GM23248 (cell line): ENCODE data around the gene UBAC1. TPM values are rescaled to one million over a fixed set of nuclear protein-coding genes. Genes with fewer than 3 reads are reported as not detected.

ENCODE experiments used
- DNase-seq: peaks from one replicate; pipeline ENCODE4 v3.0.0-alpha.2; 2015
- H2AFZ ChIP-seq: fragments of 200-600 bp; sonication (generic); 2 replicates; pipeline ENCODE4 v1.6.1; 2016; ENCODE audit warnings: antibody characterized with exemption
- H3F3A ChIP-seq: fragments of 200-600 bp; sonication (generic); 2 replicates; pipeline ENCODE4 v1.6.1; 2016; ENCODE audit warnings: mild to moderate bottlenecking, antibody characterized with exemption, mixed run types; ENCODE audit not compliant: insufficient read depth
- H3K27ac ChIP-seq: fragments of 200-600 bp; sonication (generic); 2 replicates; pipeline ENCODE4 v1.5.1; 2016; ENCODE audit warnings: mild to moderate bottlenecking
- H3K27me3 ChIP-seq: fragments of 200-600 bp; sonication (generic); replicated peaks from 2 replicates; pipeline ENCODE4 v1.6.1; 2016; ENCODE audit warnings: mild to moderate bottlenecking; ENCODE audit not compliant: insufficient read depth
- H3K36me3 ChIP-seq: fragments of 200-600 bp; sonication (generic); 2 replicates; pipeline ENCODE4 v1.6.1; 2016; ENCODE audit warnings: low read depth, mild to moderate bottlenecking
- H3K4me1 ChIP-seq: fragments of 200-600 bp; sonication (generic); 2 replicates; pipeline ENCODE4 v1.6.1; 2016; ENCODE audit warnings: mild to moderate bottlenecking; ENCODE audit not compliant: insufficient read depth
- H3K4me2 ChIP-seq: fragments of 200-600 bp; sonication (generic); one replicate; pipeline ENCODE4 v1.6.1; 2016; ENCODE audit warnings: mild to moderate bottlenecking; ENCODE audit not compliant: unreplicated experiment
- H3K4me3 ChIP-seq: fragments of 200-600 bp; sonication (generic); 2 replicates; pipeline ENCODE4 v1.5.1; 2016; ENCODE audit warnings: mild to moderate bottlenecking
- H3K79me2 ChIP-seq: fragments of 200-600 bp; sonication (generic); 2 replicates; pipeline ENCODE4 v1.6.1; 2016; ENCODE audit warnings: mild to moderate bottlenecking; ENCODE audit not compliant: insufficient read depth
- H3K9ac ChIP-seq: fragments of 200-600 bp; sonication (generic); 2 replicates; pipeline ENCODE4 v1.6.1; 2016; ENCODE audit warnings: mild to moderate bottlenecking
- H3K9me2 ChIP-seq: fragments of 200-600 bp; sonication (generic); 2 replicates; pipeline ENCODE4 v1.6.1; 2016; ENCODE audit warnings: mixed run types, mild to moderate bottlenecking, moderate library complexity; ENCODE audit not compliant: insufficient read depth
- H3K9me3 ChIP-seq: fragments of 200-600 bp; sonication (generic); one replicate; pipeline ENCODE4 v1.6.1; 2017; ENCODE audit warnings: low read depth
- H4K20me1 ChIP-seq: fragments of 200-600 bp; sonication (generic); 2 replicates; pipeline ENCODE4 v1.6.0; 2016; ENCODE audit not compliant: insufficient read depth
- EZH2 ChIP-seq: fragments of 200-600 bp; sonication (generic); IDR thresholded peaks from 2 replicates; pipeline ENCODE4 v1.6.1; 2018; ENCODE audit warnings: antibody characterized with exemption, mild to moderate bottlenecking; ENCODE audit not compliant: insufficient read depth, poor library complexity, severe bottlenecking
- EZH2phosphoT487 ChIP-seq: fragments of 200-600 bp; sonication (generic); IDR thresholded peaks from 2 replicates; pipeline ENCODE4 v1.6.1; 2018; ENCODE audit warnings: antibody characterized with exemption, moderate library complexity, mild to moderate bottlenecking, low read depth; ENCODE audit not compliant: insufficient read depth
- WGBS, 2 experiments: methylation state at CpG; one replicate each; pipeline ENCODE4 v1.1.6; 2015 to 2017; ENCODE audit warnings: low lambda C conversion rate in 2 of 2, low coverage in 1 of 2; ENCODE audit errors: missing lambda C conversion rate in 2 of 2; 5-methylcytosine and 5-hydroxymethylcytosine counted together
- in situ Hi-C: fragments of 300-500 bp; cut with MboI; formaldehyde crosslinking; loops from 2 replicates; pipeline ENCODE4 v1.15.0; 2020
- polyA plus RNA-seq: library from polyadenylated mRNA; unstranded; fragments of >200 nt; fragmentation: Nextera tagmentation; extraction: Ambion mirVana; gene quantifications from 2 replicates; pipeline ENCODE4 v1.2.1, GENCODE V29; 2016
- total RNA-seq: library from RNA; depleted of rRNA; stranded (reverse); fragments of >200 nt; shearing (Covaris generic); gene quantifications from 2 replicates; pipeline ENCODE4 v1.2.3, GENCODE V29; 2014

The UBAC1 gene
- total and polyA plus RNA-seq, 2 experiments from 2014 or later: 29.4 to 45.9 TPM

- H3K4me1 ChIP-seq: peaks cover 6% of the 10 kb centered on the region
- 0 out of 2 replicates have a peak, but pooled peaks cover 3% of the 10 kb centered on the region for H3F3A ChIP-seq
- H2AFZ ChIP-seq: no peak overlapping the region
- H3K79me2 ChIP-seq: no peaks in the 10 kb centered on the region
- TF ChIP-seq EZH2 (no peak), EZH2phosphoT487 (no peak)
- H3K9ac ChIP-seq: no peak overlapping the region
- WGBS, 2 experiments: 75 to 82% methylated on average over 10 to 15 of the region's 15 CpGs
- H3K27ac ChIP-seq: no peak overlapping the region
- no peaks in the 10 kb centered on the region for H4K20me1 ChIP-seq
- no peaks in the 10 kb centered on the region for H3K9me2 ChIP-seq
- DNase-seq: no peak
- H3K9me3 ChIP-seq: no peaks in the 10 kb centered on the region
- no peaks in the 10 kb centered on the region for H3K36me3 ChIP-seq
- in situ Hi-C loops: no loop called here
- no peak overlapping the region for H3K4me3 ChIP-seq
- no peak overlapping the region for H3K4me2 ChIP-seq
- H3K27me3 ChIP-seq: no peaks in the 10 kb centered on the region
These were observed 43.5 kb upstream of the UBAC1 start for GRCh38 chr9:136004712-136005111.

DNA sequence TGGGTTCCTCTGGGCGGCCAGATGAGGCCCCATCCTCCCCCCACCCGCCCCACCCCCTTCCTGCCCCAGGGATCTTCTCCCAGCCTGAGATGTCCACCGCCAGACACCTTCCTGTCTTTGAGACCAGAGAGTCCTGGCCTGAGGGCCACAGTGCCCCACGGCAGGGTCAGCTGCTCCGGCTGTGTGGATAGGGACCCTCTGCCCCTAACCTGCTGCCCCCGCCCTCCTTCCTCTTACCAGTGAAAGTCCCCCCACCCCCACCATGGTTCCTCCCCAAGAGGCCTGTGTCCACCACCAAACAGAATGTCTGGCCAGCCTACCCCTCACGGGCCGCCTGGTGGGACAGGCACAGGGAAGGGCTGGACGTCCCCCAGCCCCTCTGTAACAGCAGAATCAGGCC lies 43.0 kb upstream of the UBAC1 start:
- in situ Hi-C loops: no loop called here
- WGBS, 2 experiments: 75 to 78% methylated on average over 8 to 9 of the region's 9 CpGs

DNA sequence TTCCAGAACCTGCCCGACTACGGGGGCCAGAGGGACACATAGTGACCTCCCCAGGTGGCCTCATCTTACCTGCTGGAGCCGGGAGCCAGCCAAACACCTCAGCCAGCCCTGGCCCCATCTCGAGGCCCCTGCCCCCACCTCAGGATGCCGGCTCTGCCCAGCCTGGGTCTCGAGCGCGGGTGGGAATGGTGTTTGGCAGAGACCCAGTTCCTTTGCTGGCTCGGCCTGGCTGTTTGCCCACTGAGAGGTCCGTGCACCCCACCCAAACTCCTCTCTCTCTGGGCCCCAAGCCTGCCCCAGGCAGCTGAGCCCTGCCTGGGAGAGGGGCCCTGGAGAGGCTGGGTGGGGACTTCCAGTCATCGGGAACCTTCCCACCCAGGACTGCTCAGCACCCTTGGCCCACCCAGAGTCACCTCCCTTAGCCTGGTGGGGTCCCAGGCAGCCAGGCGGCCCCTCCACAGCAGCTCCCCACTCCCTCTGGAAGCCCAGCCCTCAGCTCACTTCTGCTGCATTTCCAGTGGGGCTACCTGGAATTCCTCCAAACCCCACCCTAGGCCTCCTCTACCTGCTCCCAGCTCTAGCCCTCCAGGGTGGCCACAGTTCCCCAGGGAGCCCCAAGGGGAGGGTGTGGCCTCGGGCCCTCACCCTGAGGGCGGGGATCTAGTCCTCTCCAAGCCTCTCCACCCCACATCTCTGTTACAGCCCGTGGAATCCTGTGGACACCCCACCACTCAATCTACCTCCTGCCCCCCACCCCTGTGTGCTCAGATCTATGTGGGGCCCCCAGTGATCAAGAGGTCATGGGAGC lies 42.4 kb upstream of the UBAC1 start:
- Histone ChIP-seq H3K4me3 (no peak overlapping the region), H3K27ac (no peak overlapping the region), H3K4me1 (peaks cover 6% of the 10 kb centered on the region), H3K4me2 (no peak overlapping the region), H3K27me3 (no peaks in the 10 kb centered on the region), H3K9ac (no peak overlapping the region), H3F3A (0 out of 2 replicates have a peak, but pooled peaks cover 3% of the 10 kb centered on the region), H3K9me2 (no peaks in the 10 kb centered on the region), H3K79me2 (no peaks in the 10 kb centered on the region), H3K9me3 (no peaks in the 10 kb centered on the region), H2AFZ (no peak overlapping the region), H4K20me1 (no peaks in the 10 kb centered on the region), H3K36me3 (no peaks in the 10 kb centered on the region)
- no peak for DNase-seq
- 25 to 28% methylated on average over 10 to 15 of the region's 15 CpGs for WGBS, 2 experiments
- no peak for TF ChIP-seq EZH2
- no peak for TF ChIP-seq EZH2phosphoT487
- in situ Hi-C loops: no loop called here

More for the DNA sequence above, 43.0 kb upstream of the UBAC1 start:
- H3K4me1 ChIP-seq: peaks cover 6% of the 10 kb centered on the region
- no peak overlapping the region for H2AFZ ChIP-seq
- no peak overlapping the region for H3K27ac ChIP-seq
- no peaks in the 10 kb centered on the region for H3K9me2 ChIP-seq
- no peak overlapping the region for H3K9ac ChIP-seq
- H3K79me2 ChIP-seq: no peaks in the 10 kb centered on the region
- TF ChIP-seq EZH2phosphoT487: no peak
- no peak overlapping the region for H3K4me2 ChIP-seq
- H3K9me3 ChIP-seq: no peaks in the 10 kb centered on the region
- H3K4me3 ChIP-seq: no peak overlapping the region
- no peaks in the 10 kb centered on the region for H4K20me1 ChIP-seq
- no peak for DNase-seq
- H3F3A ChIP-seq: 0 out of 2 replicates have a peak, but pooled peaks cover 3% of the 10 kb centered on the region
- H3K36me3 ChIP-seq: no peaks in the 10 kb centered on the region
- no peaks in the 10 kb centered on the region for H3K27me3 ChIP-seq

DNA sequence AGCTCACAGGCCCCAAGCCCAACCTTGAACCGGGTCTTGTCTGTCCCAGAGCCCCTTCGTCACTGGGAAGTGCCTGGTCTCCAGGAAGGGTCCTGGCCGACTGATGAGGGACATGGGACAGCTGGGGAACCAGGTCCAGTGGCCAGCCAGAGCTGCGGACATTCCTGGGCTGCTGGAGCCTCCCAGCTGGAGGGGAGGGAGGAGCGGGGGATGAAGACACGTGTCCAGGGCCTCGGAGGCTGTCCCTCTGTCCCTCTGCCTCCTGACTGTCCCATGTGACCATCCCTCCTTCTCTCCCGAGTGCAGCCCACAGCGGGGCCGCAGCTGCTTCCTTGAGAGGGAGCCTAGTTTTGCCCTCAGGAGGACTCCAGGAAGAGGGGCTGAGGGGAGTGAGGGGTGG lies 41.7 kb upstream of the UBAC1 start:
- H3K27ac ChIP-seq: no peak overlapping the region
- DNase-seq: peak; percentile 39
- no peaks in the 10 kb centered on the region for H3K4me1 ChIP-seq
- no peak overlapping the region for H2AFZ ChIP-seq
- no peak overlapping the region for H3K9ac ChIP-seq
- H3K9me3 ChIP-seq: no peaks in the 10 kb centered on the region
- no peaks in the 10 kb centered on the region for H4K20me1 ChIP-seq
- TF ChIP-seq EZH2 (no peak), EZH2phosphoT487 (no peak)
- no peaks in the 10 kb centered on the region for H3K79me2 ChIP-seq
- no peak overlapping the region for H3K4me2 ChIP-seq
- H3F3A ChIP-seq: 0 out of 2 replicates have a peak, but pooled peaks cover 3% of the 10 kb centered on the region
- WGBS, 2 experiments: 41 to 44% methylated on average over 8 to 10 of the region's 10 CpGs
- no peaks in the 10 kb centered on the region for H3K36me3 ChIP-seq
- no peak overlapping the region for H3K4me3 ChIP-seq
- in situ Hi-C loops: no loop called here
- no peaks in the 10 kb centered on the region for H3K27me3 ChIP-seq
- H3K9me2 ChIP-seq: no peaks in the 10 kb centered on the region
